ENCODE measurements around the gene SLC4A4.

SLC4A4 gene

DNA sequence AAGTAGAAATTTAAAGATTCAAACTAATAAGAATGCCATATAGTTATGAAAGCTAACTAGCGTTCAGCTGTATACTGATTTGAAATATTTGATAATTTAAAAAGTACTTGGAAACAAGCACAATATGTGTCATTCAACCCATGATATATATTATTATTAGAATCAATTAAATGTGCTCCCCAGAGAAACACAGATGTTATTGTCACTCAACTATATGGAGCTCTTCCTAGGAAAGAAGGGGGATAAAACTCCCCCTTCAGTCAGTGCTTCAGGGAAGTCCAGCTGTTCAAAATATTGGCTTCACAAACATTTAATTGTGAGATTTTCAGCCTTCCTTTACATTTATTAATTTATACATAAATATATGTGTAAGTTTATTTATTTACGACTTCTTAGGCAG is 135.9 kb downstream of the SLC4A4 start:
- no peak for DNase-seq

GRCh38 chr4:71476240-71476639 is 137.4 kb downstream of the SLC4A4 start:
- no peak for DNase-seq

- no peak for DNase-seq
Observed at GRCh38 chr4:71486550-71487343, 147.9 kb downstream of the SLC4A4 start.

DNA sequence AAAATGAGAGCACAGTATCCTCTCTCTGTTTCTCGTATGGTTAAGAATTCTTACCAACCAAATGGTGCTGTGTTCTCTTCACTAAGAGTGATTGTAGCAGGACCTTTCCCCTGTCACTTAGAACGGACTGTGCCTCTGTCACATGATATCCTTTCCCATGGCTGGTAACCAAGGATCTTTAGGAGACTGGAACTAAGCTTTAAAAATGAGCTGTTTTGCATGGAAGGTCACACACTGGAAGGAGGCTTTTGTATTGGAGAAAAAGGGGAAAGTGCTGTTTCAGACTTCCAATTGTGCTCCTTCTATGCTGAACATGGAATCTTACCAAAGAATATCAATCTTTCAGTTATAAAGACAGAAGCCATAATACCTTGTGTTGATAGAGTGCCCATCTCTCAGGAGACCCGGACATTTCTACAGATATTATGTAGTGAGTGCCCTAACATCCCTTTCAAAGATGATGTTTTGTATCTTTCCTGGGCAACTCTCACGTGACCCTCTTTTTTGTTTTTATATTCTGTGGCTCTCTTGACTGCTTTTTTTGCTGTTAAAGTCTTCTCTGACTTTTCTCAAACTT is 148.6 kb downstream of the SLC4A4 start:
- no peak for DNase-seq

DNA sequence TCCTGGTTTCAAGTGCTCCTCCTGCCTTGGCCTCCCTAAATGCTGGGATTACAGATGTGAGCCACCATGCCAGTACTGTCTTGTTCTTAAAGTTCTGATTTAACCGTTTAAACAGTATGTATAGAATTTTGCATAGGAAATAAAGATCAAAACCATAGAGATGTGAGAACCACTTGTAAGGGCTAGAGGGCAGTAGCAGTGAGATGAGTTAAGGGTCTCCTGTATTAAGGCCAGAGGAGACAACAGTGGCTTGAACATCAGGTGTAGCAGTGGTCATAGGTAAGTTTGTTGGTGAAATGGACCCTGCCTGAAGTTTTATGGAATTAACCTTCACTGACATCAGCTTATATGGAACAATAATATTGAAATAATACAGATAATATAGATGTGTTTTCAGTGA is 155.7 kb downstream of the SLC4A4 start:
- DNase-seq = no peak

DNA sequence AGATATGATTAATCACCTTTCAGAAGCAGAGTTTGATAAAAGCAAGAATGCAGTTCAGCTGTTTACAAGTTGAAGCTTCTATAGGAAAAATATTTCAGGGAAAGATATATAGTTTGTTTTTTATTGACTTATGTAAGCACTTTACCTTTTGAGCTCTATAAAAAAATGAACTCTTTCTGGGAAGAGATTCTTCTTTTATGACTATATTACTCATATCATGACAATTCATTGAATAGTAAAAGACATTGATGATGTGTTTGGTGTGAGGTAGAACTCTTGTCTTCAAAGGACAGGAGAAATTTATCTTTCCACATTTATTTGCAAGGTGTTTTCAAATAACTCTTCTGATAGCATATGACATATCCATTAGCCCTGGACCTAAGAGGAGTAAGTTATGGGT is 156.6 kb downstream of the SLC4A4 start:
- no peak for DNase-seq

DNA sequence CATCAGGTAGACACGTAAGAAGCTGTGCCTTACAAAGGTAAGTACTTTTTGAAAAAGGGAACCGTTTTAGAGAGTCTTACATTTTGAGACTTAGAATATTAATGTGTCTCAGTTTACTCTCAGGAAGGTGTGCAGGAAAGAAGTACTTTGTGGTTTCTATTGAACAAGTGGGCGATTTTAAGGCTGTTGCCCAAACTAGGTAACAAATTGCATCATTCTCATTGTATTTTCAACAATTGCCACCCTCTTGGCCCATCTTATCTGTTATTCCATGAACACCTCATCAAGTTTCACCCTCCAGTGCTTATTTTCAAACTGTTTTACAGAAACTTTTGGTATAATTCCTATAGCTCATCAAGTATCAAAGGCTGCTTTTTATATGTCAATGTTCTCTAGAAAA is 158.3 kb downstream of the SLC4A4 start:
- no peak for DNase-seq

DNA sequence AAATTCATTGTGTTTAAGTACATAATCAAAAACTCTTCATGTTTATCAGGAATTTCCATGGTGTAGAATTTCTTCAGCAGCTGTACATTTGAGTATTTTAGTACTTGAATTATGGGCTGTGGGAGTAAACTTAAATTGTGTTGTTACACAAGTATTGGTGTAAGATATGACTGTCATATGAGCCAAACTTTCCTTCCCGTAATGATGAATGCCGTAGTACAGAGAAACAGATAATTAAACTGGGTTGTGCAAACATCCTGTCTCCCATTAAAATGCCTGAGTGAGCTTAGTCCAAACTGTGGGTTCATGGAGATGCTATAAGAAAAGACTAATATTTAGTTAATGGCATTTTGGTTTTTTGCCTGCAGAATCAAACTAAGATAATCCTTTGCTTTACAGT is 159.2 kb downstream of the SLC4A4 start:
- DNase-seq = no peak

GRCh38 chr4:71498625-71499024 is 159.8 kb downstream of the SLC4A4 start:
- DNase-seq = no peak

DNA sequence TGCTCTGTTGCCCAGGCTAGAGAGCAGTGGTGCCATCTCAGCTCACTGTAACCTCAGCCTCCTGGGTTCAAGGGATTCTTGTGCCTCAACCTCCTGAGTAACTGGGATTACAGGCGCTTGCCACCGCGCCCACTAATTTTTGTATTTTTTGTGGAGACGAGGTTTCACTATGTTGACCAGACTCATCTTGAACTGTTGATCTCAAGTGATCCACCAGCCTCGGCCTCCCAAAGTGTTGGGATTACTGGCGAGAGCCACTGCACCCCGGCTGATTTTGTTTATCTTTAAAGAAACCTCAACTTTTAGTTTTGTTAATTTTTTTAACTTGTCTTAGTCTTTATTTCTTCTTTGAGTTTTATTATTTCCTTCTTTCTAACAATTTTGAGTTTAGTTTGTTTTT is 163.2 kb downstream of the SLC4A4 start:
- DNase-seq = no peak

GRCh38 chr4:71518283-71518989 is 179.6 kb downstream of the SLC4A4 start:
- DNase-seq = no peak

GRCh38 chr4:71520308-71520707 is 181.5 kb downstream of the SLC4A4 start:
- DNase-seq = no peak

- no peak for DNase-seq
Observed at GRCh38 chr4:71520850-71521249, 182.0 kb downstream of the SLC4A4 start.

DNA sequence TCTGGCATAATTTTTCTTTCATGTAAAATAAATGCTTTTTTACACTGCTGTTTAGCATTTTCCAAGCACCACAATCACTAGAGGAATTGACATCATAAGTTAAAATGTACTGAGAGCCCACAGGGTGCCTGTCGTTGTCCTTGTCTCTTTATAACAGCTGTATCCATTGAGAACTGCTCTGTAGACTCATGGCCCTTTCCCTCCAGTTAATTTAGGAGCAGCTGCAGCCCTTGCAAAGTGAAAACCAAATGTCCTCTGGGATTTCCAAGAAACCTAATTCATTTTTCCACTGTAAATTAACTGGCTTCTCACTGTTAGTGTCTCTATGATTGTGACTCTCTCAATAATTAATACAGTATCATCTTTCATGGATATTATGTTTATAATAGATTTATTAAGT is 185.9 kb downstream of the SLC4A4 start:
- DNase-seq = no peak

DNA sequence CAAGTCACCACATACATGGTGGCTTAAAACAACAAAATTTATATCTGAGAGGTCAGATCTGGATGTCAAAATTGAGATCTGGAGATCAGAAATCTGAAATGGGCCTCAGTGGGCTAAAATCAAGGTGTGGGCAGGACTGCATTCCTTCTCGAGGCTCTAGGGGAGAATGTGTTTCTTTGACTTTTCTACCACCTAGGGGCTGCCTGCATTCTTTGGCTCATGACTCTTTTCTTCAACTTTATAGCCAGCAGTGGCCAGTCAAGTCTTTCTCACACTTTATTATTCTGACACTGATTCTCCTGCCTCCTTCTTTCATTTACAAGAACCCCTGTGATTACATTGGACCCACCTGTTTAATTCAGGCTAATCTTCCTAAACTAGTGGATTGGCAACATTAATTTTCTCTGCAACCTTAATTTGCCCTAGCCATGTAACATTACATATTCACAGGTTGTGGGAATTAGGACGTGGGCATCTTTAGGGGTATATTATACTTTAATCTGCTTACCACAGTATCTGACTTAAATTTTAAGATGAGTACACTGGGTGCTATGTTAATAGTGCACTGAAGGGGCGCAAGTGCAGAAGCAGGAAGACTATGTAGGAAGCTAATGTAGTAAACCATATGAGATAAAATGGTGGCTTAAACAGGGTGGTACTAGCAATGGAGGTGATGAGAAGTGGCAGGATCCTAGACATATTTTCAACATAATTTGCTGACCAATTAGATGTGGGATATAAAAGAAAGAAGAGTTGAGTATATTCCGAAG is 188.0 kb downstream of the SLC4A4 start:
- no peak for DNase-seq

DNA sequence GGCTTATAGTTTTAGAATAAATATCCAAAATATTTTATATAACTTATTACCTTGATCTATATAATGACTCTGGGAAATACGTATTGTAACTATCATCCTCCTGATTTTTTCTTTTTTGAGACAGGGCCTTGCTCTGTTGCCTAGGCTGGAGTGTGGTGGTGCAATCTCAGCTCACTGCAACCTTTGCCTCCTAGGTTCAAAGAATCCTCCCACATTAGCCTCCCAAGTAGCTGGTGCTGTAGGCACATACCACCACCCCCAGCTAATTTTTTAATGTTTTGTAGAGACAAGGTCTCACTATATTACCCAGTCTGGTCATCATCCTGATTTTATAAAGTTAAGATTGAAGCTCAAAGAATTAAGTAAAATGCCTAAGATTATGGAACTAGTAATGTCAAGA is 193.6 kb downstream of the SLC4A4 start:
- no peak for DNase-seq

DNA sequence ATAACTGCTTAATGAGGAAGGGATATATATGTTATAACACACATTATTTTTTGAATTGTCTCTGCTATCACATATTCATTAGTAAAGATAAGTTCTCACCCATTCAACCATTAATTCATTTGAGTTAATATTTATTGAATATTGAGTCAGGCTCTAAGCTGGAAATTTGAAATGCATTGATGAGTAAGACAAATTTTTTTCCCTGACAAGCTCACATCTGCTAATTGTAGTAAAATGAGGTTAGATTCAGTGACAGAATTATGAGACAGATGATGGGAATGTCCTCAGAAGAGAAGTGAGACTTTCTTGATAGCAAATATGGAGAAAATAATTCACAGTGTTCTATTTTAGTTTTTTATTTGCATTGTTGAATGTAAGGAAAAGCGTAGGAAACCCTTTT is 194.3 kb downstream of the SLC4A4 start:
- no peak for DNase-seq

- no peak for DNase-seq
Observed at GRCh38 chr4:71537551-71538065, 198.8 kb downstream of the SLC4A4 start.

DNA sequence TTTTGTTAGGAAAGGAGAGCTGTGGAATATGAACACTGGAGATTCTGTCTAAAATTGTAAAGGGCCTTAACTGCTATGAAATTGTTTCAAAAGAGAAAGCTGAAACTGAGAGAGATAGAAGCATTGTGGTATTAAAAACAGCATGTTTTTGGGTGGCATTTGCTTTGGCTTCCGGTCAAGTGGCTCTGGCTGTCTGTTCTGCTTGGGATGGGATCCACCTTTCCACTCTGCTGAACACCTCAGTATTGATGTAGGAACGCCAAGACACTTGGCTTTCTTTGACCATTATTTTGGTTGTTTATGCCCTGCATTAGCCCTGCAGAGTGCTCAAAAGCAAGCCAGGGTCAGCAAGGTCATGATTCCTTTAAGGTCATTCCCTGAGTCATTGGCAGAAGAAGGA is 199.7 kb downstream of the SLC4A4 start:
- no peak for DNase-seq

DNA sequence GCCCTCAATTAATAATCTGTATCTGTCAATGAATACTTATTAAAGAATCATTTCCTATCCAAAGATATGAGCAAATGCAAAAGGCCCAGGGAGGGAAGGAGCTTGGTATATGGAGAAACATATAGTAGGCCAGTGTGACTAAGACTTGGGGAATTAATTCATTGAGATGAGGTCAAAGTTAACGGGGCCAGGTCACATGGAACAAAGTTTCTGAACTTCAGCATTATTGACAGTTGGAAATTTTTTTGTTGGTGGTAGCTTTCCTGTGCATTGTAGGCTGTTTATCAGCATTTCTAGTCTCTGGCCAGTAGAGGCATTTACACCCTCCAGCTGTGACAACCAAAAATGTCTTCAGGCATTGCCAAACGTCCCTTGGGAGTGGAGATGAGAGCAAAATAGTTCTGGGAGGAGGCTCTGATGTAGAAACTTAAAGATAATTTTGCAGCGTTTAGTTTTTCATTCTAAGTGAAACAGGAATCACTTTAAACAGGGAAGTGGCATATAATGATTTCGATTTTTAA is 202.0 kb downstream of the SLC4A4 start:
- DNase-seq = peak; percentile 35

DNA sequence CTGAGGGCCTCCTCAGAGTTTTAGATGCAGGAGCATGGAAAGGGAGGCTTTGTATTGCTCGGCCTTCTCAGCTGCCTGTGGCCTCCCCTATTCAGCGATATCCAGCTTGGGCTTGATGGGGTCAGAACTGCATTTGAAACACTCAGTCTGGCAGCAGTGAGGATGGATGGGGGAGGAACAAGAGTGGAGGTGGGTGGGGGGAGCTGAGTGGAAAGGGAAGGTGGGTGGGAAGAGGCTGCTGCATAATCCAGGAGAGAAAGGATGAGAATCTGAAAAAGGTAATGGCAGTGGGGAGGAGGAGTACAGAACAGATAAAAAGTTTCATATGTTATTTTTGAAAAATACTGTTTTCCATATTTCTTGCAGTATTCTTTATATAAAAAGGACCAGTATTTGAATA is 202.7 kb downstream of the SLC4A4 start:
- DNase-seq = no peak

- no peak for DNase-seq
Observed at GRCh38 chr4:71545168-71545567, 206.3 kb downstream of the SLC4A4 start.

Data from MV-4-11 (cell line).